GM18907 (cell line): ENCODE results near the gene ANXA5.
A peak's percentile ranks its signal among the peaks of the same experiment; 100 is the strongest.
"Not testable (repeated sequence)": the region's sequence is repeated elsewhere in the genome, so short reads cannot be mapped to it uniquely, and the experiment has no call there.

Experiments
- ATAC-seq: cut with Tn5 transposase; IDR thresholded peaks from one replicate; pipeline ENCODE4 v1.9.1; 2021; ENCODE audit warnings: mild to moderate bottlenecking, moderate library complexity; ENCODE audit not compliant: unreplicated experiment

ANXA5 gene

DNA sequence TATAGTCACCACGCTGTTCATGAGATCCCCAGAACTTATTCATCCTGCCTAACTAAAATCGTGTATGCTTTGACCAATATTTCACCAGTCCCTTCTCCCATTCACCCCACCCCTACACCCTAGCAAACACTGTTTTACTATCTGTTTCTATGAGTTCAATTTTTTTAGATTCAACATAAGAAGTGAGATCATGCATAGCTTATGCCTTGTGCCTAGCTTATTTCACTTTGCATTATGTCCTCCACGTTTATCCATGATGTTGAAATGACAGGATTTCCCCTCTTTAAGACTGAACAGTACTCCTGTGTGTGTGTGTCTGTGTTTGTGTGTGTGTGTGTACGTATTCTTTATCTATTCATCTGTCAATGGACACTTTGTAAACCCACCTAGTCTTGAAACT lies 16.8 kb downstream of the ANXA5 start:
- no peak for ATAC-seq

DNA sequence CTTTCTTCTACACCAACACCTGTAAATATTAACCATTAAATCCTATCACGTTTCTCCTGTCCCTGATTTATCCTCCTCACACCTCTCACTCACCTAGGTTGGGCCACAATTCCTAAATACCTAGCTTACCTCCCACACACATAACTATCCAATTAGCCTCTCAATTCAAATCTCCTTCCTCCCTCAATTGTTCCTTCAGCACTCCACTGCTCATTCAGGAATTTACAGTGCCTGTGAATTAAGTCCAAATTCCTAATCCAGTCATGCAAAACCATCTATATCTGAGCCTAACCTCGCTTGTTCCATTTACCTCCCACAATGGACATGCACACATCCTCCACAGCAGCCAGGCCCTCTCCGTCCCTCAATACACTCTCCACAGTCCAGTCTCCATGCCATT lies 17.5 kb downstream of the ANXA5 start:
- ATAC-seq = no peak

DNA sequence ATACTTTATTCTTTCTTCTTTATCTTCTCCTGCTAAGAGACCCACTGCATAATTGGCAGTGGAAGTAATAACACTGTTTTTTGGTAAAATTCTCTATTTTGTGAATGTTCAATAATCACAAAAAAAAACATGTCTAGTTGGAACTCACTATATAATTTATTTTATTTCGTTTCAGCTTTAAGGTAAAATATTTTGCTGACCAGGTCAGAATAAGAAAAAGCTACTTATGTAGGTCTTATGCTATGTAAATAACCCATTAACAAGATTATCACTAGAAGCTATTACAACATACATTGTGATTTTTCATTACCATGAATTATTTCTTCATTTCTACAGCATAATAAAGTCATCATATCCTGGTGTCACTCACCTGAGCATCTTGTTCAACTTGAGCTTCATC lies 19.3 kb downstream of the ANXA5 start:
- no peak for ATAC-seq

DNA sequence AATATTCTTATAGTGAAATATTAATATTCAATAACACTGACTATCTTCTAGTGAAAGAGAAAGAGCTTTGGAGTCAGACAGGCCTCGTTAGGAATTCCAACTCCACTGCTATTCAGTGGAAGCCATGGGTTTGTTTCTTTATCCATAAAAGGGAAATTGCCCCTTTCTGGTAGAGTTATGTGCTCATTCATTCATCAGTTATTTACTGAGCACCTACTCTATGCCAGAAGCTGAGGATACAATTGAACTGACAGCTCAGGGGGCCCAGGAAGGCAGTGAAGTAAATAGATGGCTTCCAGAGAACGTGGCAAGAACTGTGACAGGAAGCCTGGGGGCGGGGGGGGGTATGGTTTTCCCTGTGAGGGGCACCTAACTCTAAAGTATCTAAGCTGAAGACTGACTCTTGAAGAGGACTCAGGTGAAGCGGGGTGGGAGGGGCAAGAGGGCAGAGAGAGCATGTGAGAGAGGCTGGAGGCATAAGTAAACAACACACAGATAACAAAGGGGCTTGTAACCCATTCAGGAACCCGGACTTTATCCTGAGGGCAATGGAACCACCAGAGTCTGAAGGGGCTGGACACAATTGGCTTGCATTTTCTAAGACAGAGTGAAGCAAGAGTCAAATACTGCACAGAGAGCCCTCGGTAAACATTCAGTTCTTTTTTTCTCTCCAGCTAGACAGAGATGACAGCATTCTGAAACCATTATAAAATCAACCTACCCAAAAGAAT lies 20.3 kb downstream of the ANXA5 start:
- no peak for ATAC-seq

DNA sequence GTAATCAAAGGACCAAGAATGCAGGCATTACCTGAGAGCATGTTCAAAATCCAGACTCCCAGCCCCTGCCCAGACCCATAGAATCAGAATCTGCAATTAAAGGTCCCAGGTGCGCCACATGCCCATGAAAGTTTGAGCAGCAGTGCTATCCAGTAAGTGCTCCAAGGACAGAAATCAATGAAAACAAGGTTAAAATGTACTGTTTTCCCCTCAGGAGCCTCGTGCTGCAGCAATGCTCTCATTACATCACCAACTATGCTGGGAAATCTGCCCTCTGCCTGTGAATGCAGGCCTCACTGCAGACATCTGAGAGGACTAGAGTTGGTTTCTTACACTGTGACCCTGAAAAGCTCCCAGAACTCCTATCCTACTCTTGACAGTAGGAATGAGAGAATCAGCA lies 21.1 kb downstream of the ANXA5 start:
- no peak for ATAC-seq

DNA sequence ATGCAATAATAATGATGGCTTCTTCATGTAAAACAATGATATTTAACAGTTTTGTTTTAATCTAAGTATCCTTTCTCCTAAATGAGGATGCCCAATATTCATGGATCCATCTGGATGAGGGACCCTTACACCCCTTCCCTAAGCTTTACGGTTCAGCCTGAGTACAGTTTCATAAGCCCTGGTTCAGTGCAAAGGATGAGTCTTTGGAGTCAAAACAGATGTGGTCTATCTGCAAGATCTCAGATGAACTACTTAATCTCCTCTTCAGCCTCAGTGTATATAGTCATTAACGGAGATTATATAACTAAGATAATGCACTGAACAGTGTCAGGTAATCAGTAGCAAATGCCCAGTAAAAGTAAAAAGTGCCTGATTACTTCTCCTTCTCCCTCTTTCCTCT lies 22.1 kb downstream of the ANXA5 start:
- no peak for ATAC-seq

GRCh38 chr4:121674191-121674590 lies 22.6 kb downstream of the ANXA5 start:
- ATAC-seq = no peak

GRCh38 chr4:121669163-121669550 lies 27.6 kb downstream of the ANXA5 start:
- ATAC-seq = no peak

- ATAC-seq = no peak
These were observed 28.2 kb downstream of the ANXA5 start for GRCh38 chr4:121668368-121669162.

- ATAC-seq = no peak
These were observed 30.6 kb downstream of the ANXA5 start for GRCh38 chr4:121666091-121666679.

DNA sequence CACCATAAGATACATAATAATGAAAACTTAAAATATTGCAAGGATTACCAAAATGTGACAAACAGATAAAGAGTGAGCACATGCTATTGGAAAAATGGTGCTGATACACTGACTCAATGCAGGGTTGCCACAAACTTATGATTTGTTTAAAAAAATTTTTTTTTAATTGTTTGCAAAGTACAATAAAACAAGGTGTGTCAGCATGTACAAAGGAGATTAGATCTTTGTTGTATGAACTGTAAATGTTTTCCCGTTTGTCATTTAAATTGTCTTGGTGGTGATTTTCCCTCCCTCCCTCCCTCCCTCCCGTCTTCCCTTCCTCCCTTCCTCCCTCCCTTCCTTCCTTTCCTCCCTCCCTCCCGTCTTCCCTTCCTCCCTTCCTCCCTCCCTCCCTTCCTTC lies 31.4 kb downstream of the ANXA5 start:
- no peak for ATAC-seq

- no peak for ATAC-seq
These were observed 34.6 kb downstream of the ANXA5 start for GRCh38 chr4:121662225-121662624.

DNA sequence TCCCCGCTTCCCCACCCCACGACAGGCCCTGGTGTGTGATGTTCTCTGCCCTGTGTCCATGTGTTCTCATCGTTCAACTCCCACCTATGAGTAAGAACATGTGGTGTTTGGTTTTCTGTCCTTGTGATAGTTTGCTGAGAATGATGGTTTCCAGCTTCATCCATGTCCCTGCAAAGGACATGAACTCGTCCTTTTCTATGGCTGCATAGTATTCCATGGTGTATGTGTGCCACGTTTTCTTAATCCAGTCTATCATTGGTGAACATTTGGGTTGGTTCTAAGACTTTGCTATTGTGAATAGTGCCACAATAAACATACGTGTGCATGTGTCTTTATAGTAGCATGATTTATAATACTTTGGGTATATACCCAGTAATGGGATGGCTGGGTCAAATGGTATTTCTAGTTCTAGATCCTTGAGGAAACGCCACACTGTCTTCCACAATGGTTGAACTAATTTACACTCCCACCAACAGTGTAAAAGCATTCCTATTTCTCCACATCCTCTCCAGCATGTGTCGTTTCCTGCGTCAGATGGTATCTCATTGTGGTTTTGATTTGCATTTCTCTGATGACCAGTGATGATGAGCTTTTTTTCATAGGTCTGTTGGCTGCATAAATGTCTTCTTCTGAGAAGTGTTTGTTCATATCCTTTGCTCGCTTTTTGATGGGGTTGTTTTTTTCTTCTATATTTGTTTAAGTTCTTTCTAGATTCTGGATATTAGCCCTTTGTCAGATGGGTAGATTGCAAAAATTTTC lies 36.4 kb downstream of the ANXA5 start:
- not testable (repeated sequence) for ATAC-seq

DNA sequence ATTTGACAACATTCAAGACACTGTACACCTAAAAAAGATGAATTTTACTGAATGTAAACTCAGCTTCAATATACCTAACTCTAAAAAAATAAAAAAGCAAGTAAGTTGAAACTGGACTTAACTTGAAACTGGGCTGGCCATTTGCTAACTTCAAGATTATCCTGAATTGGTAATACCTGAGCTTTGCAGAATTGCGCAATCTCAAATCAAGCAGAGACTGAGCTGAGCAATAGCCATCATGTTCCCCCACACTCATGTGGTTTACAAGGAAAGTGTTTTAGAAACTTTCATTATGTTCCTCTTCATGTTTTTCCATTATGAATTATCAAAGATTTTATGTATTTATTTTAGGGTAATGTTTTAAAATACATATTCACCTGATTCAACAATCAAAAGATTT lies 38.7 kb downstream of the ANXA5 start:
- no peak for ATAC-seq

DNA sequence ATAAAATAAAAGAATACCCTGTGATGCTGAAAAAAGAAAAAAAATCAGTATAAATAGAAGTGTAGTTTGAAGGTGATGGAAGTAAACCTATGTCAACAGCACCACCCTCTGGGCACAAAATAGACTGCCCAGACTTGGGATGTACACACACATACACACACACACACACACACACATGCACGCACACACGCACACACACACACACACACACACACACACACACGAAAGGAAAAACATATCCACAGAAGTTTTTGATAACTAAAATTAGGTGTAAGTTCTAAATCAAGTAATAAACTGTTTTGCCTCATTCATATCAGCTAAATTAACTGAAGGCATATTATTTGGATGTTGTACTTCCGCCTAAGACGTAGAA lies 40.5 kb downstream of the ANXA5 start:
- ATAC-seq = no peak

- ATAC-seq = no peak
These were observed 41.2 kb downstream of the ANXA5 start for GRCh38 chr4:121655320-121656268.

- ATAC-seq = peak; percentile 91
These were observed 42.0 kb downstream of the ANXA5 start for GRCh38 chr4:121654738-121655137.

GRCh38 chr4:121653986-121654385 lies 42.8 kb downstream of the ANXA5 start:
- ATAC-seq = no peak

DNA sequence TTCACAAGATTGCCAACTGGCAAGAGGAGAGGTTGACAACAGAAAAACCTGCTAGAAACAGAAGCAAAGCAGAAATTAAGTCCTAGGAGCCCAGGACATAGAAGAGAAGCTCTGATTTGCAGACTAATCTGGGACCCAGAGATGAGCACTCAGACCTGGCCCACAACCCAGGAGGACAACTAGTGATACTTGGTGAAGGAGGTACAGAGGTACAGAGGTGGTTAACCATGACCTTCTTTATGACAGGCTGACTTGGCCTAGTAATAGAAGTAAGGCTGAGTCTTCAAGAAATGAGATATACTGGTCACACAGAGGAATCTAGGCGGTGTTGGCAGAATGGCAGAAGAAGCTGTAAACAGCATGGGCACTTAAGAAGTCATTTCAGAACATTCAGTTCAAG lies 43.6 kb downstream of the ANXA5 start:
- no peak for ATAC-seq

DNA sequence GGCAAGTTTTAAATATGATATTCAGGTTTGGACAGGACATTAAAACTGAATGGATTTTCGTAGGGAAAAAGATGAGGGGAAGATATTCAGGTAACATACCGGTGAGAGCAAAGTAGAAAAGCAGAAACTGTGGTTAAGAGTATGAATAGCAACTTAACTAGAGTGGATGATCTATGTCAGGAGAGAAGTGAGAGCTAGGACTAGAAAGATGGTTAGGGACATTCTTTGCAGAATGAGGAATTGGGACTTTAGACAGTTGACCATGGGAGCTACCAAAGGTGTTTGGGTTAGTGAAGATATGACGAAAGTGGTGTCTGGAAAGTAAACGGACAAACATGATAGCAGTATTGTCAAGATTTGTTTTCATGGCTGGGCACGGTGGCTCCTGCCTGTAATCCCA lies 45.2 kb downstream of the ANXA5 start:
- ATAC-seq = no peak
